ENCODE data around the gene ADH1B. TPM values are rescaled to one million over a fixed set of nuclear protein-coding genes. Genes with fewer than 3 reads are reported as not detected.

Gene ADH1B
- total and polyA plus RNA-seq, 2 of the 4 experiments (the other 2 are of a cell fraction): 0.36 to 0.46 TPM

- peak overlapping the region; percentile 71; the same call in 1 of the 2 replicates for H4K5ac ChIP-seq (ENCODE audit: low read depth, low read length)
- no peak for TF ChIP-seq RAD21 (IDR thresholded peaks at IDR 0.05; ENCODE audit: low read length)
- no peak for TF ChIP-seq CHD1 (IDR thresholded peaks at IDR 0.05; ENCODE audit: low read depth, low read length)
- no peak for TF ChIP-seq SMC3 (IDR thresholded peaks at IDR 0.05; ENCODE audit: low read depth, low read length)
- TF ChIP-seq CEBPB (IDR thresholded peaks at IDR 0.05; ENCODE audit: low read depth, low read length): no peak
- no peak for TF ChIP-seq MAZ (IDR thresholded peaks at IDR 0.05; ENCODE audit: borderline replicate concordance, low read depth, low read length)
- no peak for TF ChIP-seq CTCF (conservative IDR thresholded peaks at IDR 0.05; ENCODE audit: low read depth, low read length)
- no peak overlapping the region for H3K23ac ChIP-seq (ENCODE audit: low read depth, low read length)
- ATAC-seq (ENCODE audit: low read depth): no peak
- H3K14ac ChIP-seq (replicated peaks; ENCODE audit: low read depth, low read length): no peak overlapping the region; the same call in 1 of the 2 replicates
- in situ Hi-C loops (cut with MboI; ENCODE audit: low sequenced_read_pairs): no loop called here
- no peak overlapping the region for H2BK20ac ChIP-seq (ENCODE audit: low read depth, low read length)
- no peak overlapping the region for H2AFZ ChIP-seq (replicated peaks; ENCODE audit: low read length, poor library complexity)
- H3K36me3 ChIP-seq (ENCODE audit: control insufficient read depth, insufficient read depth, low read length): peaks cover 17% of the 10 kb centered on the region; the same call in 1 of the 2 replicates
- H4K20me1 ChIP-seq (ENCODE audit: insufficient read depth, low read length): no peaks in the 10 kb centered on the region
- no peak overlapping the region for H3K4me2 ChIP-seq (ENCODE audit: low read depth, low read length)
- peaks cover 4% of the 10 kb centered on the region; the same call in 1 of the 2 replicates for H3K4me1 ChIP-seq (ENCODE audit: control insufficient read depth, insufficient read depth, low read length)
- H4K91ac ChIP-seq (ENCODE audit: insufficient read depth, low read depth, low read length): no peak overlapping the region
- H2AK5ac ChIP-seq (ENCODE audit: low read depth, low read length): no peak overlapping the region
- dilution Hi-C loops (cut with HindIII; ENCODE audit: low sequenced_read_pairs, unreplicated experiment): no loop called here
- BruUV-seq (replicated peaks): no TSS peak
- DNase-seq: no peak
- ChIA-PET POLR2A (ENCODE audit: unreplicated experiment) (no interaction called here), CTCF (no interaction called here)
- peak overlapping the region; percentile 1; the same call in 1 of the 2 replicates for H3K4ac ChIP-seq (ENCODE audit: low read depth, low read length)
- H3K79me1 ChIP-seq (ENCODE audit: low read depth in 1 of 2, low read length in 2 of 2): no peaks in the 10 kb centered on the region
- H2AK9ac ChIP-seq (replicated peaks; ENCODE audit: low read depth, low read length, poor library complexity): no peak overlapping the region
- intact Hi-C loops (cut with micrococcal nuclease): no loop called here
- no peaks in the 10 kb centered on the region for H3K9me1 ChIP-seq (ENCODE audit: insufficient read depth, low read length)
- H2BK15ac ChIP-seq (ENCODE audit: low read depth, low read length): peak overlapping the region; percentile 7; the same call in 1 of the 3 replicates
- H3K4me3 ChIP-seq (ENCODE audit: insufficient read depth, low read depth, low read length): no peak overlapping the region
- no peak overlapping the region for H3K9ac ChIP-seq (ENCODE audit: low read depth, low read length)
- H3K27ac ChIP-seq (ENCODE audit: insufficient read depth, low read length): no peak overlapping the region; the same call in 1 of the 2 replicates
- H3K9me3 ChIP-seq (ENCODE audit: control insufficient read depth, insufficient read depth, low read length): no peaks in the 10 kb centered on the region
- no peak overlapping the region for H2BK5ac ChIP-seq (ENCODE audit: low read depth, low read length, poor library complexity, severe bottlenecking)
- H3K27me3 ChIP-seq (ENCODE audit: control insufficient read depth, insufficient read depth, low read length): no peaks in the 10 kb centered on the region
- 67% methylated on average over 1 of the region's 3 CpGs; no CpG with 5 or more reads in 1 of the 2 experiments for WGBS, 2 experiments (ENCODE audit: extremely low coverage in 2 of 2, insufficient read length in 1 of 2)
- H3K18ac ChIP-seq (ENCODE audit: low read depth, low read length): no peak overlapping the region
- no peak overlapping the region for H2BK120ac ChIP-seq (ENCODE audit: low read depth, low read length)
- no peak overlapping the region for H3K56ac ChIP-seq (ENCODE audit: extremely low read depth, insufficient read depth, low read length)
- 0 out of 4 replicates have a peak overlapping the region, but pooled peaks of 1 of the 2 experiments have one; percentile 13 for H4K8ac ChIP-seq (ENCODE audit: low read depth in 2 of 2, low read length in 2 of 2)
Observed at GRCh38 chr4:99317354-99317753, 3.8 kb downstream of the ADH1B start.
